ENCODE data around the gene C5.

- TF ChIP-seq CTCF (conservative IDR thresholded peaks at IDR 0.05; ENCODE audit: low read depth in 2 of 2) (no peak), EZH2 (IDR thresholded peaks at IDR 0.05; ENCODE audit: low read depth, unreplicated experiment) (no peak), POLR2AphosphoS5 (IDR thresholded peaks at IDR 0.05; ENCODE audit: low read depth) (no peak), REST (IDR thresholded peaks at IDR 0.05; ENCODE audit: unreplicated experiment) (no peak), EZH2phosphoT487 (IDR thresholded peaks at IDR 0.05; ENCODE audit: unreplicated experiment) (no peak), ETS1 (IDR thresholded peaks at IDR 0.05) (no peak), JUNB (IDR thresholded peaks at IDR 0.05; ENCODE audit: unreplicated experiment) (no peak), ZNF114 (CRISPR knock-in tag; IDR thresholded peaks at IDR 0.05) (no peak), CREB1 (CRISPR knock-in tag; IDR thresholded peaks at IDR 0.05; ENCODE audit: low read depth) (no peak), ZNF462 (CRISPR knock-in tag; IDR thresholded peaks at IDR 0.05) (no peak), STAT1 (IDR thresholded peaks at IDR 0.05; ENCODE audit: unreplicated experiment) (no peak), NANOG (IDR thresholded peaks at IDR 0.05; ENCODE audit: borderline replicate concordance) (no peak), ZNF331 (CRISPR knock-in tag; IDR thresholded peaks at IDR 0.05; ENCODE audit: low read depth) (no peak)
These were observed 112.5 kb downstream of the C5 start for GRCh38 chr9:120937596-120937995.

Measured in GM23338 (cell line).